Midbrain (tissue), 1 donor: ENCODE results near the gene FAM169A.
"Not testable (repeated sequence)": the region's sequence is repeated elsewhere in the genome, so short reads cannot be mapped to it uniquely, and the experiment has no call there.

Experiments
- DNase-seq: peaks from one replicate; lab custom pipeline; 2025; lab: John Stamatoyannopoulos, UW

FAM169A gene

GRCh38 chr5:74865804-74866595 is at the start of gene FAM169A:
FAM169A (minus strand) TSS chr5:74866387; CDS start chr5:74841676, 24,711 bp downstream.
- DNase-seq, result peak; percentile 68

DNA sequence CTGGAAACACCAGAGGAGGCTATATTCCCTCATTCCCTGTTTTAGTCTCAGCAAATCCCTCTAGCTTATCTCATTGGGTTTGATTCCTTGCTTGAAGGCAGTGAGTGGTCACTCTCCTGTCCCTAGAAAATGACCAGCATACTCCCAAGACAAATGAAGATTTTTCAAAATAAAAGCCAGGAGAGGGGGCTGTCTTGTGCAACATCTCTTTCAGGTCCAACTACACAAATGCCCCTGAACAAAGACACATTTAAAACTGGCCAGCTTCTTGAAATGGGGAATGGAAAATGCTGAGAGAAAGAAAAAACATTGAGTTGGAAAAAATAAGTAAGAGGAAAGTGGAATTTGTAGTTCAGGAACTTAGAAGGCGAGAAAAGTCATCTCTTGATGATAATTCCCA is 49.3 kb upstream of the FAM169A start:
- DNase-seq, result no peak

DNA sequence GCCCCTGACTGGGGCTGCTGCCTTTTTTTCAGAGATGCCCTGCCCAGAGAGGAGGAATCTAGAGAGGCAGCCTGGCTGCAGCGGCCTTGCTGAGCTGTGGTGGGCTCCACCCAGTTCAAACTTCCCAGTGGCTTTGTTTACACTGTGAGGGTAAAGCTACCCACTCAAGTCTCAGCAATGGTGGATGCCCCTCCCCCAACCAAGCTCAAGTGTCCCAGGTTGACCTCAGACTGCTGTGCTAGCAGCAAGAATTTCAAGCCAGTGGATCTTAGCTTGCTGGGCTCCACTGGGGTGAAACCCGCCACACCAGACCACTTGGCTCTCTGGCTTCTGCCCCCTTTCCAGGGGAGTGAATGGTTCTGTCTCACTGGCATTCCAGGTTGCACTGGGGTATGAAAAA is 45.2 kb upstream of the FAM169A start:
- DNase-seq, result not testable (repeated sequence)

GRCh38 chr5:74909888-74910287 is 43.7 kb upstream of the FAM169A start:
- DNase-seq, result not testable (repeated sequence)

DNA sequence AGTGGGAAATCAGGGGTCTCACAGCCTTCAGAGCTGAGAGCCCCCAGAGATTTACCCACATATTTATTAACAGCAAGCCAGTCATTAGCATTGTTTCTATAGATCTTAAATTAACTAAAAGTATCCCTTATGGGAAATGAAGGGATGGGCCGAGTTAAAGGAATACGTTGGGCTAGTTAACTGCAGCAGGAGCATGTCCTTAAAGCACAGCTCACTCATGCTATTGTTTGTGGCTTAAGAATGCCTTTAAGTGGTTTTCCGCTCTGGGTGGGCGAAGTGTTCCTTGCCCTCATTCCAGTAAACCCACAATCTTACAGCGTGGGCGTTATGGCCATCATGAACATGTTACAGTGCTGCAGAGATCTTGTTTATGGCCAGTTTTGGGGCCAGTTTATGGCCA is 42.0 kb upstream of the FAM169A start:
- not testable (repeated sequence) for DNase-seq

DNA sequence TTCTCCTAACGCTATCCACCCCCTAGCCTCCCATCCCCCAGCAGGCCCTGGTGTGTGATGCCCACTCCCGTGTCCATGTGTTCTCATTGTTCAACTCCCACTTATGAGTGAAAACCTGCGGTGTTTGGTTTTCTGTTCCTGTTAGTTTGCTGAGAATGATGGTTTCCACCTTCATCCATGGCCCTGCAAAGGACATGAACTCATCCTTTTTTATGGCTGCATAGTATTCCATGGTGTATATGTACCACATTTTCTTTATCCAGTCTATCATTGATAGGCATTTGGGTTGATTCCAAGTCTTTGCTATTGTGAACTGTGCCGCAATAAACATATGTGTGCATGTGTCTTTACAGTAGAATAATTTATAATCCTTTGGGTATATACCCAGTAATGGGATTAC is 38.5 kb upstream of the FAM169A start:
- not testable (repeated sequence) for DNase-seq

DNA sequence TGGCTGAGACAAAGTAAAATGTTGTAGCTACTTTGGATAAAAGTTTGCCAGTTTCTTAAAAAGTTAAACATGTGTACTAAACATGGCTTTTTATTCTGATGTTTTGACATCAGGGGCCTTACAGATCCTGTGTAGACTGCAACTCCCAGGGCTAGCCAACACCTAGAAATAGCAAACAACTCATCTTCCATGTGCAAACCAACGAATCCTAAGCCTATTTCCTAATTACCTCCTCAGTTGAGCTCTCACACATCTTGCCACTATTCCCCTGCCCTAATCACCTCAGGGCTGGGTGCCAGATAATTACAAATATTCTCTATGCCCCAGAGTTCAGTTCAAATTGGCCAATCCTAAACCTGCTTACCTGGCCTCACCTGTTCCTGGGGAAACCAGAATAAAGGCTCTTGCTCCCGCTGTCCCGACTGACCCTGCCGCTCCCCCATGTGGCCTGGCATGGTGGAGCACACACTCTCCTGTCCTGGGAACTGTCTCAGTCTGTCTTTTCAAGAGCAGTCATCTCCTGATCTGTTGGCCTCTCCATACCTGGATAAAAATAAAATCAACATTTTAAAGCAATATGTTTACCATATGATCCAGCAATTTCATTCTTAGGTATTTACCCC is 37.1 kb upstream of the FAM169A start:
- peak; percentile 25 for DNase-seq

DNA sequence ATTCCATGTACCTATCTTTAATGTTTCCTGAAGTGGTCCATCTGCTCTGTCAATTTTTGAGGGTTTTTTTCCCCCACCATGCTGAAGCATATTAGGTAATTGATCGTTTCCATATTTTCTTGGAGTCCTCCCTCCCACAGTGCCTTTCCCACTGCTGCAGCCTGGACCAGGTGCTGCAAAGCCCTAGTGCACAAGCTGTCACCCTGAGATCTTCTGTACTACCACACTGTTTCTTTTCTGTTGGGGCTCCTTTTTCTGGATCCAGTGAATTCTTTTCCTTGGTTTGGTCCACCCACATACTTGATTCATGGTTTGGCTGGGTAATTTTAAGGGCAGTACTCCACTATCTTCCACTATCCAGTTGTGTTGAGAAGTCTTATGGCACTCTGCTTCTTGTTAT is 30.9 kb upstream of the FAM169A start:
- no peak for DNase-seq

DNA sequence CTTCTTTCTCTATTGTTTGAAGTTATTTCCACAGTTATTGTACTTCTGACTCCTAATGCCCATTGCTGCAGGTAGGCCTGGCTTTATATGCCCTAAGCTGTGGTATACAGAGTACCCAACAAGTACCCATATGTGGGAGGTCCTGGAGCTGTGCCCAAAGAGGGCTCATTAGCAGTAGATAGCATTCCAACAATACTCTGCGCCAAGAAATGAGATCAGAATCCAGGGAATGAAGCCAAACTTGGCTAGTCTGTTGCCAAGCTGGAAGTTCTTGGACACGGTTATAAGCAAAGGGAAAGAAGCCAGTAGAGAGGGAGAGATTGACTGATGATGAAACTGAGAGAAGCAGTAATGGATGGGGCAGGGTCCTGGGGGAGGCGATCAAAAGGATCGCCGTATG is 29.7 kb upstream of the FAM169A start:
- DNase-seq, result peak; percentile 60

DNA sequence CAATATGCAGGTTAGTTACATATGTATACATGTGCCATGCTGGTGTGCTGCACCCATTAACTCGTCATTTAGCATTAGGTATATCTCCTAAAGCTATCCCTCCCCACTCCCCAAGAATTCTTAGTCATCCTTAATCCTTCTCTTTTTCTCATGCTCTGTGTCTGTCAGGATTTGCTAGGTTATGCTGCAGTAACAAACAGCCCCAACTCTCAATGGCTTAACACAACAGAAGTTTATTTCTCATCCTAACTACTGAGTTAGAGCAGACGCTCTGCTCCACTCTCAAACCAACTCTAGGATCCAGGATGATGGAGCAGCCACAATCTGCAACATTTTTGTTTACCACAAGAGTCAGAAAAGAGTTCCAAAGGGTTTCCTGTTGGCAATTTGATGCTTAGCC is 28.2 kb upstream of the FAM169A start:
- no peak for DNase-seq

- no peak for DNase-seq
Observed at GRCh38 chr5:74892921-74893320, 26.7 kb upstream of the FAM169A start.

DNA sequence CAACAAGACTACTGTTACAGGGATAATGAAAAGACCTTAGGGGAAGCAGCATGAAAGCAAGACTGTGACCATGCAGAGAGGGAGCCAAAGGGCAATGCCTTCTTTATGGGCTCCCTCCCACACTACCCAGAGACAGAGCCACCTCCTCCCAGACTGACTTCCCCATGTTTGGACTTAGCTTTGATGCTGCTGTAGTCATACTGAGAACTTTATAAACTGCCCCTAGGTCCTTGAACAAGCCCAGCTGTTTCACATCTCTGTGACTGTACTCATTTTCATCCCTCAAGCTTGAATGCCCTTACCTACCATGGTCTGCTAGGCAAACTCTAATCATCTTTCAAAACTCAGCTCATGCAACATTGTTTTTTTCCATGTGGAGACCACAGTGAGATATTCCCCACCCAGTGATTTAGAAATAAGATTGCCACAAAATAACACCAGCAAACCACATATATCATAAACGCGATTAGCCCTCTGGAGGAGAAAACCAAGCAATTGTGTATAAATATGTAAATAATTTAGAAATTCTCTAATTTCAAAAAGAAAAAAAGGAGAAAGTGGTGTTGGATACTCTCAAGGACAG is 23.4 kb upstream of the FAM169A start:
- no peak for DNase-seq

- DNase-seq, result no peak
Observed at GRCh38 chr5:74888117-74888516, 21.9 kb upstream of the FAM169A start.

DNA sequence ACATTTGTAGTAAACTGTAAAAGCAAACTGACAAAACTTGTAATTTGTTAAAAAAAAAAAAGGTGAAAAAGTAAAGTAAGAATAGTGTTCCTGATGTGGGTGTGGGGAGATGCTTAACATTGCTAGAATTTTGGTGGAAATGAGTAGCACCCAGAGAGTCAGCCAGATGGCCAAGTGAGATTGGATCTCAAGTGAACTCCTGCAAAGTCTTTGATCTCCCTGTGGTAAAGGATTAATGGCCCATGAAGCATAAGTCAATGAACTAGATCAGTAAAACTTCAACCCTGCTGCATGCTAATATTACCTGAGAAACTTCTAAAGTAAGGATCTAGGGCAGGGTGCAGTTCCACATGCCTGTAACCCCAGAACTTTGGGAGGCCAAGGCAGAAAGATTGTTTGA is 19.0 kb upstream of the FAM169A start:
- DNase-seq, result no peak

DNA sequence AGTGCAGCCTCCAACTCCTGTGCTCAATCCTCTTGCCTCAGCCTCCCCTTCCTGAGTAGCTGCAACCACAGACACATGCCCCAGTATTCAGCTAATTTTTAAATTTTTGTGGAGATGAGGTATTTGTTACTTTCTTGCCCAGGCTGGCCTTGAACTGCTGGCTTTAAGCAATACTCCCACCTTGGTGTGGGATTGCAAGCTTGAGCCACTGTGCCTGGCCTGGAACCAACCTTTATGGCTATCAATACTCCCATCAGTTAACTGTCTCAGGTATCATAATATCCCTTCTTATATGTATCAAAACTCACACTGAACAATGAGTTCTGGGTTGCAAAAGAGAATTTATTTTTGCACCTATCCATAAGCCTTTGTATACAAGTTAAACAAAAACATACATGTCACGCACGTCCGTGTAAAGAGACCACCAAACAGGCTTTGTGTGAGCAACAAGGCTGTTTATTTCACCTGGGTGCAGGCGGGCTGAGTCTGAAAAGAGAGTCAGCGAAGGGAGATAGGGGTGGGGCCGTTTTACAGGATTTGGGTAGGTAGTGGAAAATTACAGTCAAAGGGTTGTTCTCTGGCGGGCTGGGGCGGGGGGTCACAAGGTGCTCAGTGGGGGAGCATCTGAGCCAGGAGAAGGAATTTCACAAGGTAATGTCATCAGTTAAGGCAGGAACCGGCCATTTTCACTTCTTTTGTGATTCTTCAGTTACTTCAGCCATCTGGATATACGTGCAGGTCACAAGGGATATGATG is 16.4 kb upstream of the FAM169A start:
- not testable (repeated sequence) for DNase-seq

DNA sequence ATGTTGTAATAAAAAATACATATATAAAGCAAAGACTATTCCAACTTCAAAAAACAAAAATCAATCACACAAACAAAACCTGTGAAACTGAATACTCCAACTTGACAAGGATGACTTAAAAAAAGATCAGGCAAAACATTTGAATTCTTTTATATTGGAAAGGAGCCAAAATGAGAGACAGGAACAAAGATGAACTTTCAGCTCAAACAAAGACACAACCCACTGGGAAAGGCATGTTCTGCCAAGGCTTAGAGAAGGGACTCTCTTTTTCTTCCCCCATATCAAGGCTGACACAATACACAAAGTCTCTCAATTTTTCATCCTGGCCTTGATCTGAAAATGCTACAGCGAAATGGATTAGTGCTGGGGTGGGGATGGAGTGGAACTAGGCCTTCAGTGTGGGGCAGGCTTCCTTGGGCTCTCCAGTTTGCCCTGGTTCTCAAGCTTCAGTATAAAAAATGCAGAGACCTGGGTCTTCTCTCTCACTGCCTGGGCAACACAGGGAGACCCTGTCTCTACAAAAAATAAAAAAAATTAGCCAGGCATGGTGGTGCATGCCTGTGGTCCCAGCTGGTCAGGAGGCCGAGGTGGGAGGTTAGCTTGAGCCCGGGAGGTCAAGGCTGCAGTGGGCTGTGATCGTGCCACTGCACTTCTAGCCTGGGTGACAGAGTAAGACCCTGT is 11.6 kb upstream of the FAM169A start:
- DNase-seq, result peak; percentile 60

DNA sequence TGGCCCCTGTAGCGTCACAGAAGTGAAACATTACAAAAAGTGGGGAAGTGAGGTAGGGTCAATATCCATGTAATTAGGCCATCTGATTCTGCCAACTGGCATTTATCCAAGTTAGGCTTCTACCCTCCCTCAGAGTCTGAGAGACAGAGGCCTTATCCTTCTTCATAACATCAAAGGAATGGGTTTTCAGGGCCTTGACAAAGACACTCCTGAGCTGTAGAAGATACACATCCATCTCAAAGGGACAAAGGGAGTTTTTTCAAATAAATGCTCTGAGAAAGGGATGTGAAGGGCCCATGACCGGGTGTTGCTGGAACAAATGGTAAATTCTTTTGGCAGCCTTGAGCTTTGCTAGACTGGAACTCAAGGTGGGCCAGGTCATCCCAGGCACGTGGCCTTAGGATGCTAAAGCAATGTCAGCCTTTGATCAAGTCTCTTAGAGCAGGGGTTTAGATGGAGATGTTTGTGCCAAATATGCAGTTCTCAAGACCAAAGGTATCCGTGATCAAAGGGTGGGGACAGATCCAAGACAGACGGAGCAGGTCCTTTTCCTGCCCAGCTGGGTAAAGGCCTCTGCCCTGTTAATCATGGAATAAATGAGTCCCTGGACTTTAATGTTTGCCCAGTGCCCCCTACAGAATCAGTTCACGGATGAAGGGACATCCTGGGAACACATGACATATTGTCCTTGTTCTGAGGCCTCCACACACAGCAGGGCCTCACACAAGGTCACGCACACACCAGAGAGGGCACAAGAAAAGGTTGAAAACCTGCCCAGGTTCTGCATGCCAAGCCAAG is 10.0 kb upstream of the FAM169A start:
- no peak for DNase-seq

- no peak for DNase-seq
Observed at GRCh38 chr5:74873525-74874249, 7.5 kb upstream of the FAM169A start.

- DNase-seq, result no peak
Observed at GRCh38 chr5:74870299-74871067, 4.3 kb upstream of the FAM169A start.

DNA sequence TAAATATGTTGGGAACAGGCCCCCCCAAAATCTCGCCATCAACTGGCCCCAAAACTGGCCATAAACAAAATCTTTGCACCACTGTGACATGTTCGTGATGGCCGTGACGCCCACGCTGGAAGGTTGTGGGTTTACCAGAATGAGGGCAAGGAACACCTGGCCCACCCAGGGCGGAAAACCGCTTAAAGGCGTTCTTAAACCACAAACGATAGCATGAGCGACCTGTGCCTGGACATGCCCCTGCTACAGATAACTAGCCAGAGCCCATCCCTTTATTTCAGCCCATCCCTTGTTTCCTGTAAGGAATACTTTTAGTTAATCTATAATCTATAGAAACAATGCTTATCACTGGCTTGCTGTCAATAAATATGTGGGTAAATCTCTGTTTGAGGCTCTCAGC is 3.2 kb upstream of the FAM169A start:
- DNase-seq, result not testable (repeated sequence)
